Fibroblast of the aortic adventitia (primary cell): ENCODE measurements around the gene MMS22L. TPM values are rescaled to one million over a fixed set of nuclear protein-coding genes. Genes with fewer than 3 reads are reported as not detected.
A peak's percentile ranks its signal among the peaks of the same experiment; 100 is the strongest.

Experiments
- DNase-seq: peaks from one replicate; pipeline ENCODE4 v3.0.0-alpha.2; 2010; ENCODE audit warnings: low read depth
- H3K4me3 ChIP-seq: 2 replicates; pipeline ENCODE4 v1.5.1; 2011; ENCODE audit warnings: low read depth, mild to moderate bottlenecking, control low read depth, low read length, moderate library complexity
- total RNA-seq: library from RNA; depleted of rRNA; stranded (reverse); fragments of >200 nt; gene quantifications from 2 replicates; pipeline ENCODE4 v1.2.3, GENCODE V29; 2012; ENCODE audit warnings: low replicate concordance
- TF ChIP-seq, protein P1 (sequence below): IDR thresholded peaks from 2 replicates; pipeline ENCODE4 v1.5.1; 2011; ENCODE audit warnings: mild to moderate bottlenecking, low read length, control low read depth, inconsistent platforms; ENCODE audit not compliant: insufficient read depth

The MMS22L gene
- total RNA-seq, 1 donor, result 48.2 TPM

DNA sequence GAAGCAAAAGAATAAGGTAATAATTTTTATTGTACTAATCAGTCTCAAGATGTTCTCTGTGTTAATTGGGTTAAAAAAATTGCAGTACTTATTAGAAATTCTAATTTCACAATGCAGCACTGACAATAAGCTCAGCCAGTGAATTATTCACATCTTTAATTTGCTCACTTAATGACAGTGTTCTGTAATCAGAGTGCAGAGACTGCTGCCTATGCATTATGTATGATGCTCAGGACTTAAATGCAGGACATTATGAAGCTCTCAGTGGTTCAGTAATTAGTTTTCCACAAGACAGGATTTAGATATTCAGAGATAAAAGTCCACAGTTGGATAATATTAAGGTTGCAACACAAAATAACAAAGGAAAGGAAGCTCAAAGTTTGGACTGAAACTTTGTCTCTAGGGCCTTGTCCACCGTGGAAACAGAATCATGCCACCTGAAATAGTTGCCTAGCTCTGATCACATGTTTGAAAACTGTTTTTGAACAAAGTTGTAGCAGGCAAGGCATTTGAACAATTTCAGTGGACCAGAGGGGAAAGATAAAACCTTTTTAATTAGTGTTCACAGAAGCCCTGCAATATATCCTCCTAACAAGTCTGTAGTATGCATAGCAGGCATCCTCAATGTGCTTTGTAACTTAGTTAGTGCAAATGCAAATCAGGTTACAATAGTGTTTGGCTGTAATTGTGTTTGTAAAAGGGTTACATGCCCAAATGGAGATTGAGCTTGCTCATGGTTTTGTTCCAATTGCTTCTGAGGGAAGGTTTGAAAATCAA, 23.7 kb upstream of the MMS22L start:
- TF ChIP-seq, protein P1, sequence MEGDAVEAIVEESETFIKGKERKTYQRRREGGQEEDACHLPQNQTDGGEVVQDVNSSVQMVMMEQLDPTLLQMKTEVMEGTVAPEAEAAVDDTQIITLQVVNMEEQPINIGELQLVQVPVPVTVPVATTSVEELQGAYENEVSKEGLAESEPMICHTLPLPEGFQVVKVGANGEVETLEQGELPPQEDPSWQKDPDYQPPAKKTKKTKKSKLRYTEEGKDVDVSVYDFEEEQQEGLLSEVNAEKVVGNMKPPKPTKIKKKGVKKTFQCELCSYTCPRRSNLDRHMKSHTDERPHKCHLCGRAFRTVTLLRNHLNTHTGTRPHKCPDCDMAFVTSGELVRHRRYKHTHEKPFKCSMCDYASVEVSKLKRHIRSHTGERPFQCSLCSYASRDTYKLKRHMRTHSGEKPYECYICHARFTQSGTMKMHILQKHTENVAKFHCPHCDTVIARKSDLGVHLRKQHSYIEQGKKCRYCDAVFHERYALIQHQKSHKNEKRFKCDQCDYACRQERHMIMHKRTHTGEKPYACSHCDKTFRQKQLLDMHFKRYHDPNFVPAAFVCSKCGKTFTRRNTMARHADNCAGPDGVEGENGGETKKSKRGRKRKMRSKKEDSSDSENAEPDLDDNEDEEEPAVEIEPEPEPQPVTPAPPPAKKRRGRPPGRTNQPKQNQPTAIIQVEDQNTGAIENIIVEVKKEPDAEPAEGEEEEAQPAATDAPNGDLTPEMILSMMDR, result no peak
- H3K4me3 ChIP-seq, result no peak overlapping the region
- DNase-seq, result no peak

DNA sequence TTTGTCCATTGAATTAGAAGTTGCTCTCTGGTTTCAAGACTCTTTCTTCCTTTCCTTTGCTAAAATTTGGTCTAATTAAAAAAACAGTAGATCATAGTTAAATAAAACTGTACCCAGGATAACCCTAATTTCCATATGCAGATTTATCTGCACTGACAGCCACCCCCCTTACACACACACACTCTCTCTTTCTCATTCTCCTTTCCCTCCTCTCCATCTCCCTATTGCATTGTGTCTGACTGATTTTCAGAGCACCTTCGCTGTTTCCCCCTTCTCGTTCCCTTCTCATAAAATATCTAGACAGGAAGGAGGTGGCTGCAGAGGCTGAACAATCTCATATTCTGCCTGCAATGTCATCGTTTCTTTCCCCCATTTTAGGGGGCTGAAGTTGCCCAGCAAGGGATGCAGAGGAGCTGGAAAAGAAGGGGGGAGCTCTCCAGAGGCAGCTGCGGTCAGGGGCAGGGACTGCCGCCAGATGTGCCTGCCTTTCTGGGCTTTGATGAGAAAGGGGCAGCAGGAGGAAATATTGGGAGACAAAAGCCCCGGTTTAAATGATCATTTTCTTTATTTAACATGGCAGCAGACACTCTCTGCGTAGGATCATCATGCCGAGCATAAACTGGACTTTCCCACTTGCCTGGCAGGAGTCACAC, 22.5 kb upstream of the MMS22L start:
- no peak for DNase-seq
- TF ChIP-seq, protein P1, result no peak
- no peak overlapping the region for H3K4me3 ChIP-seq

DNA sequence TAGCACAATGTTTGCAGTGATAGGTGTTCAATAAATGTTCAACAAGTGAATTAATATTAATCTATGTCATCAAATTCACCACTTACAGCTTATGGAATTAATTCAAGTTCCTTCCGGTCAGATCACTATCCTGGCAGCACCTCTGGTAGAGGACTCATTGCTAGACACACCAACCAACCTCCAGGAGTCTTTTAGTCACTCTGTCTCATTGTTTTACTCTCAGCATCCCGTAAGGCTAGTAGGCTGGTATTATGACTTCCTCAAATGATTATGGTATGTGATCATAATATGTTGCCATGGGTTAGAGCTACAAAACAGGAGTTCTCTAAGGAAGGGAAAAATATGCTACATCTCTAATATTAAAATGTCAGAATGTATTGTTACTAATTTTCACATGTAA, 21.7 kb upstream of the MMS22L start:
- H3K4me3 ChIP-seq, result no peak overlapping the region
- TF ChIP-seq, protein P1, result no peak
- no peak for DNase-seq

DNA sequence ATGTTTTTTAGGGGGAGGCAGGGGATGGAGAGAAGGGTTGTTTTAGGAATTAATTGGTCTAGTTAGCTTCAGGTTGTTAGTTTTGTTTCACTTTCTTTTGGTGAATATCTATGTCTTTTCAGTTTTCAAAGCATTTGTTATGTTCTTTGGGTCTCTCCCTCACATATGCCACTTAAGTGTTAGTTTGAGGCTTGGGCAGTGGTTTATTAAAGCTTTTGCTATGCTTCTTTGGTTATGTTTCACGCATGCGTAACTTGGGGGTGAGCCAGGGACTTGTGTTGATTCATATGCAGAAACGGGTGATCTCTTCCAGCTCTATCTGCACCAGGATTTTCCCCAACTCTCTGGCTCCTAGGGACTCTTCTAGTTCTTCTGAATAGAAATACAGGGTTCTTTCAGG, 11.4 kb upstream of the MMS22L start:
- no peak overlapping the region for H3K4me3 ChIP-seq
- DNase-seq, result peak; percentile 58
- TF ChIP-seq, protein P1, result no peak

DNA sequence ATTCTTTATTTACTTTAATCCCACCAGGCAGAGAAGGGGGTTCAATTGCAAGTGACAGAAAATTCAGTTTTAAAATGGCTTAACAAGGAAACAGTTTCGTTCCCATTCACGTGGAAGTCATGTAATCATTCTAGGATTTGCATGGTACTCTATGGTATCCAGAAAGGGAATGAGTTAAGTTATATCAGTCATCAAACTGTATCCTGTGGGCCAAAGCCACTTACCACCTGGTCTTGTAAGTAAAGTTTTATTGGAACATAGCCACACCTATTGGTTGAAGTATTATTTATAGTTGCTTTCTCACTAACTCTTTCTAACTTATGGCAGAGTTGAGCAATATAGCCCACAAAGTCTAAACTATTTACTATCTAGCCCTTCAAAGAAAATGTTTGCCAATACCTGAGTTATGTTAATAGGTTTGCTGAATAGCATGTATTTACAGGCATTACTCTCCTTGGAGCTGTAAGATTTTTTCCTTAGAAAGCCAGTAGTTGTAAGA, 10.2 kb upstream of the MMS22L start:
- TF ChIP-seq, protein P1, result no peak
- no peak for DNase-seq
- H3K4me3 ChIP-seq, result no peak overlapping the region

DNA sequence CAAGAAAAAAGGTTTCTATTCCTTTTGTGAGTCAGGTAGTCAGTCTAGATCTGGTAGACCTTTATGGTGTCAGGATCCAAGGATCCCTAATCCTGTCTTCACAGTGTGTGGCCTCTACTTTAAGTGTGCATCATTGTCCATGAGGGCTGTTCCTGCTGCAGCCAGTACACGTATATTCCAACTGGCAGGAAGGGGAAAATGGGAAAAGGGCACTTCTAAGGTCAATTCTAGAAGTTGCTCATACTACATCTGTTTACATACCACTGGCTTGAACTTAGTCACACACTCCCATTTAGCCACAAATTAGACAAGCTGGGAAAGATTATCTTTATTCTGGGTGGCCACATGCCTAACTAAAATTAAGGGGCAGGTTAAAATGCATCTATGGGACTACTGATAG, 9.7 kb upstream of the MMS22L start:
- no peak for DNase-seq
- no peak overlapping the region for H3K4me3 ChIP-seq
- TF ChIP-seq, protein P1, result no peak
